NCI-H1436 (cell line): ENCODE measurements around the gene PHF20.
"Not testable (repeated sequence)": the region's sequence is repeated elsewhere in the genome, so short reads cannot be mapped to it uniquely, and the experiment has no call there.

ENCODE experiments used
- DNase-seq: peaks from one replicate; lab custom pipeline; 2025; lab: John Stamatoyannopoulos, UW

The PHF20 gene

GRCh38 chr20:35776513-35777101, 4.8 kb downstream of the PHF20 start:
- DNase-seq, result no peak

- not testable (repeated sequence) for DNase-seq
Observed at GRCh38 chr20:35783811-35784210, 12.0 kb downstream of the PHF20 start.

DNA sequence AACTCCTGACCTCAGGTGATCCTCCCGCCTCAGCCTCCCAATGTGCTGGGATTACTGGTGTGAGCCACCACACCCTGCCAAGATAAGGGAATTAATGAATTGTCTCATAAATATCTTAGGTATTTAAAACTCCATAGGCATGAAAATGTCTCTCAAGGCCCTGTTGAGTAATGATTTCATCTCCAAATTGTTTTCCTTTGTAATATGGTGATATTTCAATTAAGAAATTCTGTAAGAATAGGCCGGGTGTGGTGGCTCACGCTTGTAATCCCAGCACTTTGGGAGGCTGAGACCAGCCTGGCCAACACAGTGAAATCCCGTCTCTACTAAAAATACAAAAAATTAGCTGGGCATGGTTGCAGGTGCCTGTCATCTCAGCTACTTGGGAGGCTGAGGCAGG, 13.7 kb downstream of the PHF20 start:
- not testable (repeated sequence) for DNase-seq

- no peak for DNase-seq
Observed at GRCh38 chr20:35788796-35789195, 17.0 kb downstream of the PHF20 start.

- no peak for DNase-seq
Observed at GRCh38 chr20:35791097-35791496, 19.3 kb downstream of the PHF20 start.

DNA sequence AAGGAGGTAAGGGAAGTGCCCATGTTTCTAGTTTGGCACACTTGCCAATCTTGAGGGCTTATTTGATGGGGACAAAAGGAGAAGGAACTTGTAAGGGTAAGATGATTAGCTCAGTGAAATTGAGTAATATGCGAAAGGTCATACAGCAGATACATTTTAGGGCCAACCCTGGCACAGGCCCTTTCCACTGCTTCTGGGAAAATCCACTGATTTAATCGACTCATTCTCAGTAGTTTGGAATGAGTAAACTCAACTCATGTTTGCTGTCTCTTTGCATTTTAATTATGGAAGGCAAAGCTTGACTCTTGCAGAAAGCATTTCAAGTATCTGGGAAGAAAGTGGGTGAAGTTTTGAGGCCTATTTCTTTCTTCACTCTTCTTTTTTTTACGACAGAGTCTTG, 20.0 kb downstream of the PHF20 start:
- DNase-seq, result no peak

DNA sequence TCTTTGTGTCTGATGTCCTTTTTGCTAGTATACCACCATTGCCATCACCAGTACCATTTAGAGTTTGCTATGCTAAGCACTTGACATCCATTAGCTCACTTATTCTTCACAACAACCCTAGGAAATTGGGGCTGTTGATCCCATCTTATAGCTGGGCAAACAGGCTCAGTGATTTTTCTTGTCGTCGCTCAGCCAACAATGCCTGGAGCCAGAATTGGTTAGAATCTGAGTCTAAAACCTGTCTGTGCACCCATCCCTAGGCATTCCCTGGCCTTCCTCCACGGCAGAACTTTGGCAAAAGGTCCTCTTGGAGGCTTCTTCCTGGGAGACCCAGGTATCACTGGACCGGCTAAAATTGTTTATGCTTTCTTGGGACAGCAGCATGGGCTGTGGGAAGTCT, 20.9 kb downstream of the PHF20 start:
- DNase-seq, result no peak

- DNase-seq, result no peak
Observed at GRCh38 chr20:35796571-35796970, 24.8 kb downstream of the PHF20 start.

DNA sequence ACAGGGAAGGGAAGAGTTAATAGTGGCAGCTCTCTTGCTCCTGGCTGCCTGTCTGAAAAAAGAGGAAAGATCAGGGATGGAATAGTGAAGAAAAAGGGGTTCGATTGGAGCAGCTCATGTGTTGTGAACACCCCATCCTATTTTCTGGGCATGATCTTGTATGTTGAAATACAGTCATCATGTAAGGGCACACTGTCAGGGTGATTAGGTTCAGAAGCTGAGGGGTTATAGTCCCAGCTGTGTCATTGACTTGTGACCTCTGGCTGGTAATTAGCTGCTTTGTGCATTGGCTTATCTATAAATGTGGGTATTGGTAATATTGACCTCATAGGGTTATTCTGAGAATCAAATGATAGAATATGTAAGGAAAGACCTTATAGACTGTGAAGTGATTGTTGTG, 30.1 kb downstream of the PHF20 start:
- DNase-seq, result no peak

- DNase-seq, result no peak
Observed at GRCh38 chr20:35806075-35806474, 34.3 kb downstream of the PHF20 start.

DNA sequence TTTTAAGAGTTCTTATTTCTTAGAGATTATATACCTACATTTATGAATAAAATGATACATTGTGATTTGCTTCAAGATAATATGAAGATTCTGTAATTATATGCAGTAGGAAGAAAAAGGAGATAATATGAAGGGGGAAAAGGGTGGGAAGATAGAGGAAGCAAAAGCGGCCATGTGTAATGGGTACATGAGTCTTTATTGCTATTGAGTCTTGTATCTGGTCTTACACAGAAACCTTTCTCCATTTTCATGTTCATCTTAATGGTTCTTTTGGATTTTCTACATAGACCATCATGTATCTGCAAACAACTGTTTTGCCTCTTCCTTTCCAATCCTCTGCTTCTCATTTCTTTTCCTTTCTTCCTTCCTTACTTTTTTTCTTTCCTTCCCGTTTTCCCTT, 36.1 kb downstream of the PHF20 start:
- DNase-seq, result no peak

DNA sequence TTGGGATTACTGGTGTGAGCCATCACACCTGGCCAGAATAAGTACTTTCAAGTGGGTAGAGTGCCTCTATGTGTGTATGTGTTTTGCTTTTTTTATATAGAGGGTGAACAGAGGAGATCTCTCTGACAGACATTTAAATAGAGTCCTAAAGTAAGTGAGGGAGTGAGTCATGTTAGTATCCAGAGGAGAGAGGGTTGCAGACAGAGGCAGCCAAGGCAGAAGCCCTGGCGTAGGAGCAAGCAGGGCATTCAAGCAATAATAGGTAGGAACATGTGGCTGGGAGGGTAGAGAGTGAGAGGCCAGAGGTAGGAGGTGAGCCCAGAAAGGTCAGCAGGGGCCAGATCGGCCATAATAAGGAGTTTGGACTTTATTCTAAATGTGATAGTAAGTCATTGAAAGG, 48.9 kb downstream of the PHF20 start:
- DNase-seq, result no peak

DNA sequence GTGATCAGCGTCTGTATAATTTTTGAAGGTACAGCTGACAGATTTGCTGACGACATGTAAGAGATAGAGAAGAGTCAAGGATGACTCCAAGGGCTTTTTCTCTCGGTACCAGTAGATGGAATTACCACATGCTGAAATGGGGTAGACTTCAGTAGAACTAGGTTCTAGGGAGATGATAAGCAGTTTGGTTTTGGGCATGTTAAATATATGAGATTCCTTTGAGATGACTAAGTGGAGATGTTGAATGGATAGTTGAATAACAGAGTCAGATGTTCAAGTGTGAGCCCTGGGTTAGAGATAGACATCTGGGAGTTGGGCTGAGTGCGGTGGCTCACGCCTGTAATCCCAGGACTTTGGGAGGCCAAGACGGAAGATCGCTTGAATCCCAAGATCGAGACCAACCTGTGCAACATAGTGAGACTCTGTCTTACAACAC, 50.0 kb downstream of the PHF20 start:
- DNase-seq, result no peak

GRCh38 chr20:35823147-35823546, 51.3 kb downstream of the PHF20 start:
- no peak for DNase-seq

DNA sequence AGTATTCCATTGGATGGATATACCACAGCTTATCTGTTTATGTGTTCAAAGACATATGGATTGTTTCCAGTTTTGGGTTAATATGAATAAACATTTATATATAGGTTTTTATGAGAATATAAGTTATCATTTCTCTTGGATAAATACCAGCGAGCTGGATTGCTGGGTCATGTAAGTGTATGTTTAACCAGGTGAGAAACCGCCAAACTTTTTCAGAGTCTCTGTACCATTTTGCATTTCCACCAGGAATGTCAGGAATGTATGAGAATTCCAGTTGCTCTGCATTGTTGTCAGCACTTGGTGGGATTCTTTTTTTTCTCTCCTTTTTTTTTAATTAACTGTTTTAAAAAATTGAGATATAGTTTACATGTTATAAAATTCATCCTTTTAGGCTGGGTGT, 52.1 kb downstream of the PHF20 start:
- no peak for DNase-seq

DNA sequence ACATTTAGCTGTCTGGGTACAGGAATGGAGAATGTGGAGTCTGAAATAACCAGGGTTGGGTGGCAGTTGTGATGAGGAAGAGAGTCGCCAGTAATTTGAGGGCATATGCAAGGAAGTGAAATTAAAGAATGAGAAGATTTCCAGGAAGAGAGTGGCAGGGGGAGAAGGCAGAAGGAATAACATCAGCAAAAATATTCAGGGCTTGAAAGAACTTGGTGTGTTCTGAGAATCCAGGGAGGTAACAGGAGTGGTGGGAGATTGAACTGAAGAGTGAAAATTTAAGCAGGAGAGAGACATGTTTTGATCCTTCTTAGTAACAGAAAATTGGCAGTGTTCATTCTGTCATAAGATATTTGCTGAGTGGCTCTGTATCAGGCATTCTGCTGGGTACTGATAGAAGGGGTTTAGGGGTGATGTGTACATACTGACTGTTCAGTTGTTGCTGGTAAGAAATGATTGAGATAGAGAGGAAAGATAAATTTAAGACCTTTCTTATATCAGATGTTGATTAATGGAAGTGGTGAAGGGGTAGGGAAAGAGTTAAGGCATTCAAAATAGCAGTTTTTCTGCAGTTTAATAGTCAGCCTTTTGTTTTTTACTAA, 54.7 kb downstream of the PHF20 start:
- no peak for DNase-seq

DNA sequence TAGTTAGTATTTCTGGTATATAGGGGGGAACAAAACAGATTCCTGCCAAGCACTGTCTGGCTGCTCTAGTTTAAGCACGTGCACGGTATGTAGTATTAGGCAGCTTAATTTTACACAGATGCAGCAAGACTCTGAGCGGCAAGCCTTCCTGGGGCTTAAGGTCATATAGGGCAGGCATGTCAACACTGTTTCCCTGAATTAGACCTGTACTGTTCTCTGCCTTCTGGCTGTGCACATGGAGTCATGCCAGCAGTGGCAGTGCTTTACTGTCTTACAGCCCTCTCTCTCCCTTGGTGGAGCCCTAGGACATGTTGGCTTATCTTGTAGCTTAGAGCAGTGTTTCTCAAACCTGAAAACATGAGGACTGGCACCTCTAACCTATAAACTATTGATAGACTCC, 56.6 kb downstream of the PHF20 start:
- no peak for DNase-seq

- no peak for DNase-seq
Observed at GRCh38 chr20:35828916-35829315, 57.1 kb downstream of the PHF20 start.

DNA sequence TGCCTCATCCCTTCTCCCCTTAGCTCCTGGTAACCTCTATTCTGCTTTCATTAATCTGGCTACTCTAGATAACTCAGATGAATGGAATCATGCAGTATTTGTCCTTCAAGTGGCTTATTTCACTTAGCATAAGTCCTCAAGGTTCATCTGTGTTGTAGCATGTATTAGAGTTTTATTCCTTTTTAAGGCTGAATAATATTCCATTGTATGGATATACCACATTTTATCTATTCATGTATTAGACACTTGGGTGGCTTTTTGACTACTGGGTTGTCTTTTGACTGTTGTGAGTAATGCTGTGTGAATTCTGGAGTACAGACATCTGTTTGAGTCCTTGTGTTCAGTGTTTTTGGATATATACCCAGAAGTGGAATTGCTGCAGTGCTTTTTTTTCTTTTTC, 58.4 kb downstream of the PHF20 start:
- DNase-seq, result no peak

- no peak for DNase-seq
Observed at GRCh38 chr20:35831029-35831428, 59.2 kb downstream of the PHF20 start.

GRCh38 chr20:35831971-35832370, 60.2 kb downstream of the PHF20 start:
- DNase-seq, result no peak

DNA sequence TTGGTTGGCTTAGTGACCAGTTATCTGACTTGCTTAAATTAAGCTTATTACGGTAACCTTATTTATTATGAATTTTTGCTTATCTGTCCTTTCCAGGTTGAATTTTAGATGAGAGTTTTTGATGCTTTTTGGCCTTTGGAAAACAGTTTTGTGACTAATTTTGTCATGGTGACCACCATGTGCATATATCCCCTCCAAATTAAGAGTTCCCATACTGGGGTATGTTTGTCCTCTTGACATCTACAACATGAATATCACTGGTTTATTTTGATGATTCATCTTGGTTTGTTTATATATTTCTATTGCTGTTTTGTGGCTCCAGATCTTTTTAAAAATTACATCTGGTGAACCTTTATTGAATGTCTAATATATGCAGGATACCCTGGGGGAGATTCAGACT, 61.4 kb downstream of the PHF20 start:
- DNase-seq, result no peak

- no peak for DNase-seq
Observed at GRCh38 chr20:35837577-35838195, 65.9 kb downstream of the PHF20 start.

GRCh38 chr20:35838205-35838604, 66.4 kb downstream of the PHF20 start:
- no peak for DNase-seq
